Activated T-cell treated with anti-CD3 and anti-CD28 coated beads, Interleukin-2, amount 50 U/mL, for 1 hour (primary cell): ENCODE data around the gene FATE1.
"Not testable (repeated sequence)": the region's sequence is repeated elsewhere in the genome, so short reads cannot be mapped to it uniquely, and the experiment has no call there.

ENCODE experiments used
- DNase-seq: peaks from one replicate; pipeline ENCODE4 v3.0.0-alpha.2; 2020

Gene FATE1, protein sequence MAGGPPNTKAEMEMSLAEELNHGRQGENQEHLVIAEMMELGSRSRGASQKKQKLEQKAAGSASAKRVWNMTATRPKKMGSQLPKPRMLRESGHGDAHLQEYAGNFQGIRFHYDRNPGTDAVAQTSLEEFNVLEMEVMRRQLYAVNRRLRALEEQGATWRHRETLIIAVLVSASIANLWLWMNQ

GRCh38 chrX:151715752-151716151 is at the start of gene FATE1:
TSS of gene FATE1 (plus strand) at chrX:151716035. CDS start at chrX:151716120, 85 bp downstream.
- no peak for DNase-seq

DNA sequence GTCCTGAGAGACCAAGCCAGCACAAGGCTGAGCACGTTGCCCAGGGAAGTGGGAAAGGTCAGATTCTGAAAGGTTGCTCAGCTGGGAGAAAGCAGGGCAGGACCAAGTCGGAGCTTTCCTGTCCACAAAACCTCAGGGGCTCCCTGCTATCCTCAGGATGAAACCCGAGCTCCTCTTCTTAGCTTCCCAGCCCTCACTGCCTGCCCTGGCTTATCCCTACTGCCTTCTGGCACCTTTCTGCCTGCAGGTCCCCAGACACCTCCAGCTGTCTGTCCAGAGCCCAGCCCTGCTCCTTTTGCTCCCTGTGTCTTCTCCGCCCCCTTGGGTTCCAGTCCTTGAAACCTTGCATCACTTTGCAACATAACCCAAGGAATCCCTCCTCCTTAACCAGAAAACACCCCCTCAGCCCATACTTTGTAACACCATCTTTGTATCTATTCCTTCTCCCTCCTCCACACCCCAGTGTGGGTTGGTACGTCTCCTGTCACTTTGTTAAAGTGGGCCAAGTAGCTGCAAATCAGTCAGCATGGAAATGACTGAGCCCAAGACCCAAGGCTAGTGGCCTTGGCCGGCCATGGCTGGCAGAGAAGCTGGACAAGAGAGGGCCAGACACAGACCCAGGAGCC is 40.6 kb upstream of the FATE1 start:
- DNase-seq, result no peak

- no peak for DNase-seq
Observed at GRCh38 chrX:151676196-151676595, 39.6 kb upstream of the FATE1 start.

DNA sequence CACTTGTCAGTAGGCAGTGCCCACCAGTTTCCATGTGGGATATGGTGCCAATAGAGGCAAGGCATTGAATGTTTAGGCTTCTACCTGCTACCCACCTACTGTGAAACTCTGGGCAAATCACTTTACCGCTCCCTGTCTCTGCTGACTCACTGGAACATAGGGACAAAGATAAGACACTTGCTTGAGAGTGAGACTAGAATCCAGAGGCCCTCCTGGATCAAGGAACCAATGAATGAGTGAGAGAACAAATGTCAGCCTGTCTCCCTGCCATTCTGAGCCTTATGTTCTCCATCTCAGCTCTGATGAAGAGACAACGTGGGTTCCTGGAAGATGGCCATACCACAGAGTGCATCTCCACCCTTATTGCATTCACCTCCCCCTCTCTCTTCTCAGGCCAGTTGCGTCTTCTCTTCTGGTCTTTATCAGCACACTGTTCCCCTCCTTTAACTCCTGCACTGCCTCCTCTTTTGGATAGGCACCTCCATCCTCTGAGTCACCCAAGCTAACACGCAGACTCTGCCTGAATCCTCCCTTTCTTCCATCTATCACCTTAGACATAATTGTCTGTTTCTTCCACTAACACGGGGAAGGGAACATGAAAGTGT is 35.9 kb upstream of the FATE1 start:
- DNase-seq, result no peak

GRCh38 chrX:151680805-151681204 is 35.0 kb upstream of the FATE1 start:
- peak; percentile 53 for DNase-seq

- DNase-seq, result no peak
Observed at GRCh38 chrX:151687635-151688034, 28.2 kb upstream of the FATE1 start.

GRCh38 chrX:151688695-151689094 is 27.1 kb upstream of the FATE1 start:
- DNase-seq, result no peak

GRCh38 chrX:151692825-151693224 is 23.0 kb upstream of the FATE1 start:
- DNase-seq, result no peak

DNA sequence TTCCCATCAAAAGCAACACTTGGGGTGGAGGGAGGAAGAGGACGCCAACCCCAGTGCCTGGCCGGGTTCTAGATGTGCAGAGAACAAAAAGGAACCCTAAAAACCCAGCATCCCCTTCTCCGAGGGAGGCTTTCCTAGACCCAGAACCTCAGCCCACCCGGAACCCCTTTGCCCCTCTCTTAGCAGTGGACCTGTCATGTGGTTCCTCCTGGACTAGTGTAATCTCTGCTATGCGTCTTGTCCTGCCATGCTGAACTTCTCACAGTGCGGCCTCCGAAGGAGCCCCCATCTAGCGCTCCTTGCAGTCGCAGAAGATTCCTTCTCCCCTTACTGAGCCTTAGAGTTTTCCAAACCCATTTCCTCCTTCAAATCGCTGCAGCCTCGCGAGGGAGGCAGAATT is 21.7 kb upstream of the FATE1 start:
- DNase-seq, result no peak

DNA sequence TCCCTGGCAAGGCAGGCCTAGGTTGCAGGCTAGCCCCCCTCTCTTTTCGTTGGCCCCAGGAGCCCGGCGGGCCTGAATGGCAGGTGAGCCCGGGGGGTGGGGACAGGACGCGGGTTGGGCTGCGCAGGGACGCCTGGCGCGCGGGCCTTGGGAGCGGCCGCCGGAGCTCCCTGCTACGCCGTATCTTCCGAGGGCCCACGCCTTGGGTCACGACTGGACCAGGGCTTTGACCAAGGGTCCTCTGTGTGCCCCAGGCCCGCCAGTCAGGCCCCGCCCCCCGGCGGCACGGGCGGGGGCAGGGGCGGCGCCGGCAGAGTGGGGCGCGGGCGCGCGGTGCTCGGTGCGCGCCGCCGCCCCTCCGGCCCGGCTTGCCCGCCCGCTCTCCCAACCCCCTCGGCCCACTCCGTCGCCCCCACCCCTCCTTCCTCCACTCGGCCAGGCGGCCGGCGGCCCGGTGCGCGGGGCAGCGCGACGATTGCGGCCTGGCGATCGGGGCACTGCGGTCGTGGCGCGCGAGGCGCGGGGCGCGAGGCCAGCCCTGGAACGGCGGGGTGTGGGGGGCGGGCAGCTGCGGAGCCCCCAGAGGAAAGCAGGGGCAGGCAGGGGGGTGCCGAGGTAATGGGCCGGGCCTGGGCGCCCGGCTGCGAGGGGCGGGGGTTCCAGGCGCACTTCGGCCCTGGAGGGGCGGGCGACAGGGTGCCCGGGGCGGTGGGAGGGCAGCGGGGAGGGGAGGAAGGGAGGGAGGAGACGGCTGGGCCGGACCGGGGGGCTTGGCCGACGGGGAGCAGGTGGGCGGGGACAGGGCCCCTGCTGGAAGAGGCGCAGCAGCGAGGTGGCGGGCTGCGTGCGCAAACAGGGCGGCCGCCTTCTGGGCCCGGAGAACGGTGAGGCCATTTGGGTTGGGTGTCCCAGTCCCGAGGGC is 20.9 kb upstream of the FATE1 start, which contains the start of gene PRRG3:
Gene PRRG3, plus strand, starts transcription at position 798 of the 922 bp plus-strand sequence. CDS start 3,357 bp downstream, outside the sequence.
- DNase-seq, result no peak

DNA sequence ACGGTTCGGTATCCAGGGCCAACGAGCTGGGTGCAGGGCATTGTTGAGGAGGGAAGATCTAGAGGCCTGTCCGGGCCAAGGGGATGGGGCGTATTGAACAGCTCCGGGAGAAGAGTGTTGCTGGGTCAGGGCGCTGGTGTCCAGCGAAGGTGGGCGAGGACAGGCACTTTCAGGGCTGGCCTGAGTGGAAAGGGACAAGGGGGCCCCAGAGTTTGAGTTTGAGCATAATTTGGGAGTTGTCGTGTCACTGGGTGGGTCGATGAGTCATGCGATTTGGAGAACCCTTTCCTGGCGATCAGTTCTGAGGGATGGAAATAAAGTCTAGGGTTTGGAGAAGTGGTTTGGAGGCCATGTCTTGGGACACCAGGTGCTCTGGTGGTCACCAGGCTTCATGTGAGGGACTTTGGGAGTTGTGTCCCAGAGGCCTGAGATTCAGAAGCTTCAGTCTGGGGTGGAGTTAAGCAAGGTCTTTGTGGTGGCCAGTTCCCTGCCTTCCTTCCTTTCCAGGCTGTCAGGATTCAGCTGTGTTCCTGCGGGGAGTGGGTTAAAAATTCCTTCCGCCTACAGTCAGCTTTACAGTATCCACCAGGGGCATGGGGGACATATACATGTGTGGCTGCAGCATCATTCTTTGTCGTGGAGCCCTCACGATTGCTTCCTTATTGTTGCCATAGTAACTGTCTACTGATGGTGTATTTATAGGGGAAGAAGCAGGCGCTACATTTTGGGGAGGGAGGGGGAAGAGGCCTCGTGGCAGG is 20.1 kb upstream of the FATE1 start:
- no peak for DNase-seq

- not testable (repeated sequence) for DNase-seq
Observed at GRCh38 chrX:151697082-151697481, 18.8 kb upstream of the FATE1 start.

- DNase-seq, result no peak
Observed at GRCh38 chrX:151697522-151697921, 18.3 kb upstream of the FATE1 start.

DNA sequence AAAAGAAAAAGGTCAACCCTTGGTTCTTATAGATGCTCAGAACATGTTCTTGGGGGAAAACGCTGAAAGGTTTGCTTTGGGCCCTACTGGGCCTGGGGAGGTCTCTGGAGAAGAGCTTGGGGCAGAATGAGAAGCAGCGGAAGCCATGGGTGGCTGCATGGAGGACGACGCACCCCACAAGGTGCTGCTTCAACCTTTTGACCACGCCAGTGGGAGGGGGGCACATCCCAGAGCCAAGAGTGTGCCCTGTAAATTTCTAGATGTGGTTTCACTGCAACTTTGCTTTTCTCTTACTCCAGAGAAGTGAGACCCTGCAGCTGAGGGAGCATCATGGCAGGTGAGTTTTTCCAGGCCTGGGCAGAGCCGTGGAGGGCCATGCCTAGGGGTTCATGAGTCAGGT is 17.4 kb upstream of the FATE1 start:
- DNase-seq, result no peak

- DNase-seq, result no peak
Observed at GRCh38 chrX:151699746-151700145, 16.1 kb upstream of the FATE1 start.

DNA sequence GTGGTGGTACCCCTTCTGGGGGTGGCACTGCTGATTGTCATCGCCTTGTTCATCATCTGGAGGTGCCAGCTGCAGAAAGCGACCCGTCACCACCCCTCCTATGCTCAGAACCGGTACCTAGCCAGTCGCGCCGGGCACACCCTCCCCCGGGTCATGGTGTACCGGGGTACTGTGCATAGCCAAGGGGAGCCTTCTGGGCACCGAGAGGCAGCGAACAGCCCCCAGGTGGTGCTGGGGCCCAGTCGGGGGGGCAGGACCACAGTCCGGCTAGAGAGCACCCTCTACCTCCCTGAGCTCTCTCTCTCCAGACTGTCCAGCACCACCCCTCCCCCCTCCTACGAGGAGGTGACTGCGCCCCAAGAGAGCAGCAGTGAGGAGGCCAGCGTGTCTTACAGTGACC is 15.3 kb upstream of the FATE1 start:
- DNase-seq, result no peak

GRCh38 chrX:151701071-151701470 is 14.8 kb upstream of the FATE1 start:
- DNase-seq, result no peak

DNA sequence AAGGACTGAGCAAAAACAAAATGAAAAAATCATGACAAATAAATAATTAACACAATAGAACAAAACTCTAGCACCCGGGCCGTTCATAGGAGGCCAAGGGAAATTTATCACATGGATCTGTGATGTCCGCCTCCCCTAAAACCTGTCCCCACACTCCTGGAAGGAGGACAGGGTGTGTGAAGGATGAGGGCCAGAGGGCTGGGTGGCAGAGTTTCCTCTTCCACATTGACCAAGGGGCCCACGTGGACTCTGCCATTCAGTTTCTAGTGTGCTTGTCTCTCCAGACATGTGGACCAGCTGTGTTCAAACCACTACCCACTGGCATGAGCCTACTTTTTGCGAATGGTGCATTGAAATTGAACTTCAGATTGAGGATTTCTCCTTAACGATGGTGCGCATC is 14.3 kb upstream of the FATE1 start:
- no peak for DNase-seq

- DNase-seq, result no peak
Observed at GRCh38 chrX:151702026-151702714, 13.7 kb upstream of the FATE1 start.

- no peak for DNase-seq
Observed at GRCh38 chrX:151702741-151703340, 13.0 kb upstream of the FATE1 start.

DNA sequence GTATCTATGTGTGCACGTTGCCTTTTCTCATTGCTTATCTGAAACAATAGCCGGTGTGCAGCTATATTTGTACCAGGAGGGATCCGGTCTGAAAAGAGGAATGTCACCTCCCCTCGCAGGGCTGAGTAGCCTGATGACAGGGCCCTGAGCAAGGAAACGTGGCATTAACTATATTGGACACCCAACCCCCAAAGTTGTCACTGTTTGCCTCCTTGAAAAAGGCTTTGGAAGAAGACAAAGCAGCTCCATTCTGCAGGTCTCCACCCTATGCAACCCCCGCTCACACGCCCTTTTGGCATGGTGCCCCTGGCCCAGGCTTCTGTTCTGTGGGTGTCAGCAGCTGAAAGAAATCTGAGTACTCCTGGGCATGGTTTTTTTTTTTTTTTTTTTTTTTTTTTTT is 12.3 kb upstream of the FATE1 start:
- DNase-seq, result no peak
